Measurements from ENCODE around the gene RTN1. TPM values are rescaled to one million over a fixed set of nuclear protein-coding genes. Genes with fewer than 3 reads are reported as not detected.

RTN1 gene
- total and polyA plus RNA-seq, 2 of the 8 experiments (the other 6 are each of a cell fraction or from before 2014, with no cell fraction given): 2.8 to 4.9 TPM

DNA sequence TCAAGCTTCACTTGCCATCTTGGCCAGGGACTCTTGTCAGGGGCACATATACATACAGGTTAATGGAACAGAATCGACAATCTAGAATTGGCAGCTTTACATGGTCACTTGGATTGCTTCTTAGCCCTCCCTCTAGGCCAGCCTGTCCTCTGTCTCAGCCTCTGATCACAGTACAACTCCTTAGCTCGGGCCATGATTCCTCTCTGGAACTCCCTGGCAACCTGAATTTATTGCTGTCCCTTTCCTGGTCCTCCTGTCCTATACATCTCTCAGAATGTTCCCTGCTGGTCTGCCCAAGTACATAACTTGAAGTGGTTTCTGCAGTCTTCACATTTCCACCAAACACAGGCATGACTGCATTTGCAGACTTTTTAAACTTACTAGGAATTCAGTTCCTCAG is 214.1 kb downstream of the RTN1 start (continued):
- TF ChIP-seq, protein P1, sequence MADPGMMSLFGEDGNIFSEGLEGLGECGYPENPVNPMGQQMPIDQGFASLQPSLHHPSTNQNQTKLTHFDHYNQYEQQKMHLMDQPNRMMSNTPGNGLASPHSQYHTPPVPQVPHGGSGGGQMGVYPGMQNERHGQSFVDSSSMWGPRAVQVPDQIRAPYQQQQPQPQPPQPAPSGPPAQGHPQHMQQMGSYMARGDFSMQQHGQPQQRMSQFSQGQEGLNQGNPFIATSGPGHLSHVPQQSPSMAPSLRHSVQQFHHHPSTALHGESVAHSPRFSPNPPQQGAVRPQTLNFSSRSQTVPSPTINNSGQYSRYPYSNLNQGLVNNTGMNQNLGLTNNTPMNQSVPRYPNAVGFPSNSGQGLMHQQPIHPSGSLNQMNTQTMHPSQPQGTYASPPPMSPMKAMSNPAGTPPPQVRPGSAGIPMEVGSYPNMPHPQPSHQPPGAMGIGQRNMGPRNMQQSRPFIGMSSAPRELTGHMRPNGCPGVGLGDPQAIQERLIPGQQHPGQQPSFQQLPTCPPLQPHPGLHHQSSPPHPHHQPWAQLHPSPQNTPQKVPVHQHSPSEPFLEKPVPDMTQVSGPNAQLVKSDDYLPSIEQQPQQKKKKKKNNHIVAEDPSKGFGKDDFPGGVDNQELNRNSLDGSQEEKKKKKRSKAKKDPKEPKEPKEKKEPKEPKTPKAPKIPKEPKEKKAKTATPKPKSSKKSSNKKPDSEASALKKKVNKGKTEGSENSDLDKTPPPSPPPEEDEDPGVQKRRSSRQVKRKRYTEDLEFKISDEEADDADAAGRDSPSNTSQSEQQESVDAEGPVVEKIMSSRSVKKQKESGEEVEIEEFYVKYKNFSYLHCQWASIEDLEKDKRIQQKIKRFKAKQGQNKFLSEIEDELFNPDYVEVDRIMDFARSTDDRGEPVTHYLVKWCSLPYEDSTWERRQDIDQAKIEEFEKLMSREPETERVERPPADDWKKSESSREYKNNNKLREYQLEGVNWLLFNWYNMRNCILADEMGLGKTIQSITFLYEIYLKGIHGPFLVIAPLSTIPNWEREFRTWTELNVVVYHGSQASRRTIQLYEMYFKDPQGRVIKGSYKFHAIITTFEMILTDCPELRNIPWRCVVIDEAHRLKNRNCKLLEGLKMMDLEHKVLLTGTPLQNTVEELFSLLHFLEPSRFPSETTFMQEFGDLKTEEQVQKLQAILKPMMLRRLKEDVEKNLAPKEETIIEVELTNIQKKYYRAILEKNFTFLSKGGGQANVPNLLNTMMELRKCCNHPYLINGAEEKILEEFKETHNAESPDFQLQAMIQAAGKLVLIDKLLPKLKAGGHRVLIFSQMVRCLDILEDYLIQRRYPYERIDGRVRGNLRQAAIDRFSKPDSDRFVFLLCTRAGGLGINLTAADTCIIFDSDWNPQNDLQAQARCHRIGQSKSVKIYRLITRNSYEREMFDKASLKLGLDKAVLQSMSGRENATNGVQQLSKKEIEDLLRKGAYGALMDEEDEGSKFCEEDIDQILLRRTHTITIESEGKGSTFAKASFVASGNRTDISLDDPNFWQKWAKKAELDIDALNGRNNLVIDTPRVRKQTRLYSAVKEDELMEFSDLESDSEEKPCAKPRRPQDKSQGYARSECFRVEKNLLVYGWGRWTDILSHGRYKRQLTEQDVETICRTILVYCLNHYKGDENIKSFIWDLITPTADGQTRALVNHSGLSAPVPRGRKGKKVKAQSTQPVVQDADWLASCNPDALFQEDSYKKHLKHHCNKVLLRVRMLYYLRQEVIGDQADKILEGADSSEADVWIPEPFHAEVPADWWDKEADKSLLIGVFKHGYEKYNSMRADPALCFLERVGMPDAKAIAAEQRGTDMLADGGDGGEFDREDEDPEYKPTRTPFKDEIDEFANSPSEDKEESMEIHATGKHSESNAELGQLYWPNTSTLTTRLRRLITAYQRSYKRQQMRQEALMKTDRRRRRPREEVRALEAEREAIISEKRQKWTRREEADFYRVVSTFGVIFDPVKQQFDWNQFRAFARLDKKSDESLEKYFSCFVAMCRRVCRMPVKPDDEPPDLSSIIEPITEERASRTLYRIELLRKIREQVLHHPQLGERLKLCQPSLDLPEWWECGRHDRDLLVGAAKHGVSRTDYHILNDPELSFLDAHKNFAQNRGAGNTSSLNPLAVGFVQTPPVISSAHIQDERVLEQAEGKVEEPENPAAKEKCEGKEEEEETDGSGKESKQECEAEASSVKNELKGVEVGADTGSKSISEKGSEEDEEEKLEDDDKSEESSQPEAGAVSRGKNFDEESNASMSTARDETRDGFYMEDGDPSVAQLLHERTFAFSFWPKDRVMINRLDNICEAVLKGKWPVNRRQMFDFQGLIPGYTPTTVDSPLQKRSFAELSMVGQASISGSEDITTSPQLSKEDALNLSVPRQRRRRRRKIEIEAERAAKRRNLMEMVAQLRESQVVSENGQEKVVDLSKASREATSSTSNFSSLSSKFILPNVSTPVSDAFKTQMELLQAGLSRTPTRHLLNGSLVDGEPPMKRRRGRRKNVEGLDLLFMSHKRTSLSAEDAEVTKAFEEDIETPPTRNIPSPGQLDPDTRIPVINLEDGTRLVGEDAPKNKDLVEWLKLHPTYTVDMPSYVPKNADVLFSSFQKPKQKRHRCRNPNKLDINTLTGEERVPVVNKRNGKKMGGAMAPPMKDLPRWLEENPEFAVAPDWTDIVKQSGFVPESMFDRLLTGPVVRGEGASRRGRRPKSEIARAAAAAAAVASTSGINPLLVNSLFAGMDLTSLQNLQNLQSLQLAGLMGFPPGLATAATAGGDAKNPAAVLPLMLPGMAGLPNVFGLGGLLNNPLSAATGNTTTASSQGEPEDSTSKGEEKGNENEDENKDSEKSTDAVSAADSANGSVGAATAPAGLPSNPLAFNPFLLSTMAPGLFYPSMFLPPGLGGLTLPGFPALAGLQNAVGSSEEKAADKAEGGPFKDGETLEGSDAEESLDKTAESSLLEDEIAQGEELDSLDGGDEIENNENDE (IDR thresholded peaks at IDR 0.05; ENCODE audit: insufficient replicate concordance, low read length): no peak
- no peak for TF ChIP-seq MAFK (IDR thresholded peaks at IDR 0.05; ENCODE audit: low read depth, low read length)
- TF ChIP-seq SRF (IDR thresholded peaks at IDR 0.05; ENCODE audit: low read depth, low read length): no peak
- no peak for TF ChIP-seq TCF12 (IDR thresholded peaks at IDR 0.05; ENCODE audit: low read depth, low read length)
- TF ChIP-seq CBX5 (IDR thresholded peaks at IDR 0.05; ENCODE audit: low read depth, low read length): no peak

Measured in H1 (cell line).